IMR-90 (cell line): ENCODE data around the gene DIP2B. TPM values are rescaled to one million over a fixed set of nuclear protein-coding genes. Genes with fewer than 3 reads are reported as not detected.

Source experiments
- ATAC-seq: fragments of 200-7000 bp; cut with Tn5 transposase; 2 replicates; pipeline ENCODE4 v1.9.1; 2020; ENCODE audit warnings: low read depth, mild to moderate bottlenecking, moderate library complexity
- BruUV-seq: library from RNA; stranded (reverse); fragments of 400-500 nt; replicated peaks from 2 replicates; lab custom pipeline; 2021; lab: Mats Ljungman, UMichigan
- CTCF ChIA-PET: fragments of 300-600 bp; formaldehyde crosslinking; extraction: SDS; loops from one replicate; lab custom pipeline; 2021; ENCODE audit warnings: antibody characterized with exemption; lab: Yijun Ruan, JAX
- POLR2A ChIA-PET: fragments of 300-600 bp; sonication (Branson Sonifier 250); formaldehyde crosslinking; loops from one replicate; lab custom pipeline; 2022; ENCODE audit warnings: antibody characterized with exemption; ENCODE audit not compliant: unreplicated experiment; lab: Charles Lee
- DNase-seq: peaks from one replicate; pipeline ENCODE4 v3.0.0; 2013
- H2AFZ ChIP-seq: replicated peaks from 2 replicates; pipeline ENCODE3; 2013; ENCODE audit warnings: low read length, mild to moderate bottlenecking; ENCODE audit not compliant: poor library complexity
- H2AK5ac ChIP-seq: 2 replicates; pipeline ENCODE4 v1.6.1; 2013; ENCODE audit warnings: low read depth, low read length, inconsistent platforms
- H2AK9ac ChIP-seq: replicated peaks from 2 replicates; pipeline ENCODE3; 2013; ENCODE audit warnings: mild to moderate bottlenecking, low read depth, low read length, moderate library complexity; ENCODE audit not compliant: poor library complexity
- H2BK120ac ChIP-seq: 2 replicates; pipeline ENCODE4 v1.6.1; 2013; ENCODE audit warnings: low read depth, low read length, inconsistent platforms
- H2BK15ac ChIP-seq: 3 replicates; pipeline ENCODE4 v1.6.1; 2013; ENCODE audit warnings: low read depth, low read length, inconsistent platforms
- H2BK20ac ChIP-seq: 2 replicates; pipeline ENCODE4 v1.6.1; 2013; ENCODE audit warnings: low read depth, mild to moderate bottlenecking, inconsistent platforms, low read length, moderate library complexity
- H2BK5ac ChIP-seq: 2 replicates; pipeline ENCODE4 v1.6.1; 2013; ENCODE audit warnings: mild to moderate bottlenecking, low read depth, low read length, inconsistent platforms; ENCODE audit not compliant: poor library complexity, severe bottlenecking
- H3K14ac ChIP-seq: replicated peaks from 2 replicates; pipeline ENCODE4 v1.6.1; 2013; ENCODE audit warnings: low read depth, low read length, inconsistent platforms
- H3K18ac ChIP-seq: 2 replicates; pipeline ENCODE4 v1.6.1; 2013; ENCODE audit warnings: low read depth, low read length, control low read depth
- H3K23ac ChIP-seq: 2 replicates; pipeline ENCODE4 v1.6.1; 2013; ENCODE audit warnings: low read depth, low read length, inconsistent platforms
- H3K27ac ChIP-seq: 2 replicates; pipeline ENCODE4 v1.5.1; 2013; ENCODE audit warnings: mild to moderate bottlenecking, control low read depth, low read length; ENCODE audit not compliant: insufficient read depth
- H3K27me3 ChIP-seq: 2 replicates; pipeline ENCODE4 v1.6.1; 2013; ENCODE audit warnings: low read length; ENCODE audit not compliant: control insufficient read depth, insufficient read depth
- H3K36me3 ChIP-seq: 2 replicates; pipeline ENCODE4 v1.6.1; 2013; ENCODE audit warnings: low read length, mixed read lengths; ENCODE audit not compliant: control insufficient read depth, insufficient read depth
- H3K4ac ChIP-seq: 2 replicates; pipeline ENCODE4 v1.6.1; 2013; ENCODE audit warnings: low read depth, low read length, inconsistent platforms
- H3K4me1 ChIP-seq: 2 replicates; pipeline ENCODE4 v1.6.1; 2013; ENCODE audit warnings: low read length, mixed read lengths; ENCODE audit not compliant: control insufficient read depth, insufficient read depth
- H3K4me2 ChIP-seq: 2 replicates; pipeline ENCODE4 v1.6.1; 2013; ENCODE audit warnings: low read depth, mild to moderate bottlenecking, control low read depth, low read length, moderate library complexity
- H3K4me3 ChIP-seq: 2 replicates; pipeline ENCODE4 v1.5.1; 2013; ENCODE audit warnings: low read depth, mild to moderate bottlenecking, control low read depth, low read length, moderate library complexity; ENCODE audit not compliant: insufficient read depth
- H3K56ac ChIP-seq: 2 replicates; pipeline ENCODE4 v1.6.1; 2013; ENCODE audit warnings: low read length, inconsistent platforms; ENCODE audit not compliant: insufficient read depth; ENCODE audit errors: extremely low read depth
- H3K79me1 ChIP-seq, 2 experiments: 2 replicates each; pipeline ENCODE4 v1.6.1; 2013; ENCODE audit warnings: low read length in 2 of 2, inconsistent platforms in 1 of 2, low read depth in 1 of 2
- H3K9ac ChIP-seq: 2 replicates; pipeline ENCODE4 v1.6.1; 2013; ENCODE audit warnings: low read depth, low read length, control low read depth
- H3K9me1 ChIP-seq: 2 replicates; pipeline ENCODE4 v1.6.1; 2013; ENCODE audit warnings: low read length, inconsistent platforms; ENCODE audit not compliant: insufficient read depth
- H3K9me3 ChIP-seq: 2 replicates; pipeline ENCODE4 v1.6.1; 2013; ENCODE audit warnings: low read length; ENCODE audit not compliant: control insufficient read depth, insufficient read depth
- H4K20me1 ChIP-seq: 2 replicates; pipeline ENCODE4 v1.6.1; 2013; ENCODE audit warnings: low read length, inconsistent platforms; ENCODE audit not compliant: insufficient read depth
- H4K5ac ChIP-seq: 2 replicates; pipeline ENCODE4 v1.6.1; 2013; ENCODE audit warnings: mild to moderate bottlenecking, low read depth, low read length, control low read depth
- H4K8ac ChIP-seq, 2 experiments: 2 replicates each; pipeline ENCODE4 v1.6.1; 2013; ENCODE audit warnings: low read depth in 2 of 2, low read length in 2 of 2, control low read depth in 1 of 2, inconsistent platforms in 1 of 2
- H4K91ac ChIP-seq: 2 replicates; pipeline ENCODE4 v1.6.1; 2013; ENCODE audit warnings: low read depth, low read length, inconsistent platforms; ENCODE audit not compliant: insufficient read depth
- BHLHE40 ChIP-seq: fragments of 150-350 bp; IDR thresholded peaks from 2 replicates; pipeline ENCODE4 v1.6.1; 2016; ENCODE audit warnings: mild to moderate bottlenecking, low read depth, low read length
- CEBPB ChIP-seq: IDR thresholded peaks from 2 replicates; pipeline ENCODE4 v1.6.1; 2012; ENCODE audit warnings: low read depth, low read length, improper control_type of control experiment
- WGBS, 2 experiments: methylation state at CpG; one replicate each; pipeline versions ENCODE4 v1.1.5 to v1.1.7; 2013; ENCODE audit warnings: missing lambda C conversion rate in 2 of 2; ENCODE audit not compliant: insufficient read length in 1 of 2; ENCODE audit errors: extremely low coverage in 2 of 2; 5-methylcytosine and 5-hydroxymethylcytosine counted together
- dilution Hi-C: fragments of 300-500 bp; cut with HindIII; formaldehyde crosslinking; loops from one replicate; pipeline ENCODE4 v1.14.3; 2018; ENCODE audit warnings: low sequenced_read_pairs; ENCODE audit not compliant: unreplicated experiment
- in situ Hi-C: fragments of 300-500 bp; cut with MboI; formaldehyde crosslinking; loops from 3 replicates; pipeline ENCODE4 v1.14.3; 2019; ENCODE audit warnings: low sequenced_read_pairs, inconsistent platforms, mixed read lengths
- intact Hi-C: fragments of 100-400 bp; cut with micrococcal nuclease; formaldehyde crosslinking; loops from 2 replicates; pipeline ENCODE4 v1.10.0; 2022
- polyA plus RNA-seq, 3 experiments: library from polyadenylated mRNA; depleted of rRNA; stranded (reverse); fragments of >200 nt; gene quantifications; 2 replicates each; pipeline ENCODE4 v1.2.3, GENCODE V29; 2012; ENCODE audit warnings: low replicate concordance in 1 of 3
- total RNA-seq: library from RNA; depleted of rRNA; stranded (reverse); fragments of >200 nt; gene quantifications from 2 replicates; pipeline ENCODE4 v1.2.3, GENCODE V29; 2012

Gene DIP2B
- total and polyA plus RNA-seq, 2 of the 4 experiments (the other 2 are of a cell fraction): 7.7 to 12.9 TPM

- peak; percentile 78 for ATAC-seq
- H3K4me1 ChIP-seq: peaks cover 7% of the 10 kb centered on the region
- no peaks in the 10 kb centered on the region for H3K27me3 ChIP-seq
- ChIA-PET POLR2A (no interaction called here), CTCF (no interaction called here)
- H3K23ac ChIP-seq: peak overlapping the region; percentile 35; the same call in 1 of the 2 replicates
- H3K9me3 ChIP-seq: no peaks in the 10 kb centered on the region
- H3K36me3 ChIP-seq: no peaks in the 10 kb centered on the region
- H2AFZ ChIP-seq: no peak overlapping the region
- H2BK120ac ChIP-seq: peak overlapping the region; percentile 57; the same call in 1 of the 2 replicates
- 0 out of 2 replicates have a peak overlapping the region, but pooled peaks have one; percentile 40 for H4K91ac ChIP-seq
- no peak overlapping the region for H4K5ac ChIP-seq
- peak overlapping the region; percentile 77 for H2BK20ac ChIP-seq
- dilution Hi-C loops (no loop called here), intact Hi-C loops (no loop called here), in situ Hi-C loops (no loop called here)
- peak overlapping the region; percentile 69; the same call in 1 of the 2 replicates for H2AK5ac ChIP-seq
- H2BK5ac ChIP-seq: peak overlapping the region; percentile 77
- DNase-seq: peak; percentile 78
- BruUV-seq: no TSS peak
- H4K20me1 ChIP-seq: no peaks in the 10 kb centered on the region; the same call in 1 of the 2 replicates
- peak overlapping the region; percentile 40 to 58; a peak in 3 of 4 replicates for H4K8ac ChIP-seq
- no peak overlapping the region for H3K27ac ChIP-seq
- no peak for TF ChIP-seq BHLHE40
- peak; percentile 51 for TF ChIP-seq CEBPB
- peaks cover 16% of the 10 kb centered on the region for H3K9me1 ChIP-seq
- peak overlapping the region; percentile 74 for H3K4ac ChIP-seq
- peaks cover 20 to 49% of the 10 kb centered on the region in 2 experiments for H3K79me1 ChIP-seq
- no peak overlapping the region for H3K56ac ChIP-seq
- H2AK9ac ChIP-seq: no peak overlapping the region
- H3K4me3 ChIP-seq: no peak overlapping the region
- no CpG with 5 or more reads among the region's 4 CpGs for WGBS, 2 experiments
- no peak overlapping the region for H3K9ac ChIP-seq
- H3K18ac ChIP-seq: peak overlapping the region; percentile 50; the same call in 1 of the 2 replicates
- peak overlapping the region; percentile 32; the same call in 1 of the 2 replicates for H3K4me2 ChIP-seq
- peak overlapping the region; percentile 73 for H3K14ac ChIP-seq
- peak overlapping the region; percentile 62; the same call in 2 of the 3 replicates for H2BK15ac ChIP-seq
Measured at GRCh38 chr12:50614167-50614759, 109.5 kb downstream of the DIP2B start.
